ENCODE measurements around the gene PIK3CD. TPM values are rescaled to one million over a fixed set of nuclear protein-coding genes. Genes with fewer than 3 reads are reported as not detected.
A peak's percentile ranks its signal among the peaks of the same experiment; 100 is the strongest.
"Not testable (repeated sequence)": the region's sequence is repeated elsewhere in the genome, so short reads cannot be mapped to it uniquely, and the experiment has no call there.

The PIK3CD gene
- total RNA-seq, 1 donor from 2014 or later, result 5.0 TPM

- FAIRE-seq (no peak), DNase-seq (ENCODE audit: low read depth) (peak; percentile 46)
- peaks cover 1% of the 10 kb centered on the region for H3K27me3 ChIP-seq (ENCODE audit: control insufficient read depth, insufficient read depth, low read length)
- peaks cover 11% of the 10 kb centered on the region for H3K36me3 ChIP-seq (ENCODE audit: control insufficient read depth, insufficient read depth, low read length)
- peak; percentile 83 for TF ChIP-seq CTCF (IDR thresholded peaks at IDR 0.05; ENCODE audit: insufficient read depth, low read length, severe bottlenecking)
- H3K4me3 ChIP-seq (ENCODE audit: low read depth, low read length), result no peak overlapping the region
Observed at GRCh38 chr1:9615316-9616063, 36.0 kb upstream of the PIK3CD start.

GRCh38 chr1:9618909-9619679 lies 32.4 kb upstream of the PIK3CD start:
- H3K27me3 ChIP-seq (ENCODE audit: control insufficient read depth, insufficient read depth, low read length), result peaks cover 1% of the 10 kb centered on the region
- FAIRE-seq, result peak; percentile 60

GRCh38 chr1:9621032-9621431 lies 30.5 kb upstream of the PIK3CD start:
- Histone ChIP-seq H3K27me3 (ENCODE audit: control insufficient read depth, insufficient read depth, low read length) (peaks cover 1% of the 10 kb centered on the region), H3K4me3 (ENCODE audit: low read depth, low read length) (no peak overlapping the region), H3K36me3 (ENCODE audit: control insufficient read depth, insufficient read depth, low read length) (no peaks in the 10 kb centered on the region)
- DNase-seq (ENCODE audit: low read depth) (peak; percentile 9), FAIRE-seq (no peak)
- no peak for TF ChIP-seq CTCF (IDR thresholded peaks at IDR 0.05; ENCODE audit: insufficient read depth, low read length, severe bottlenecking)

More at GRCh38 chr1:9618909-9619679, 32.4 kb upstream of the PIK3CD start:
- Histone ChIP-seq H3K4me3 (ENCODE audit: low read depth, low read length) (no peak overlapping the region), H3K36me3 (ENCODE audit: control insufficient read depth, insufficient read depth, low read length) (no peaks in the 10 kb centered on the region)
- no peak for DNase-seq (ENCODE audit: low read depth)
- TF ChIP-seq CTCF (IDR thresholded peaks at IDR 0.05; ENCODE audit: insufficient read depth, low read length, severe bottlenecking), result no peak

GRCh38 chr1:9624081-9624480 lies 27.4 kb upstream of the PIK3CD start:
- TF ChIP-seq CTCF (IDR thresholded peaks at IDR 0.05; ENCODE audit: insufficient read depth, low read length, severe bottlenecking), result no peak
- Histone ChIP-seq H3K36me3 (ENCODE audit: control insufficient read depth, insufficient read depth, low read length) (no peaks in the 10 kb centered on the region), H3K27me3 (ENCODE audit: control insufficient read depth, insufficient read depth, low read length) (no peaks in the 10 kb centered on the region), H3K4me3 (ENCODE audit: low read depth, low read length) (no peak overlapping the region)
- no peak for FAIRE-seq
- DNase-seq (ENCODE audit: low read depth), result no peak

GRCh38 chr1:9625030-9625429 lies 26.5 kb upstream of the PIK3CD start:
- not testable (repeated sequence) for H3K27me3 ChIP-seq (ENCODE audit: control insufficient read depth, insufficient read depth, low read length); H3K36me3 ChIP-seq (ENCODE audit: control insufficient read depth, insufficient read depth, low read length); FAIRE-seq; H3K4me3 ChIP-seq (ENCODE audit: low read depth, low read length); DNase-seq (ENCODE audit: low read depth)

GRCh38 chr1:9626201-9626608 lies 25.3 kb upstream of the PIK3CD start:
- no peak for FAIRE-seq
- Histone ChIP-seq H3K36me3 (ENCODE audit: control insufficient read depth, insufficient read depth, low read length) (no peaks in the 10 kb centered on the region), H3K4me3 (ENCODE audit: low read depth, low read length) (no peak overlapping the region), H3K27me3 (ENCODE audit: control insufficient read depth, insufficient read depth, low read length) (peaks cover 2% of the 10 kb centered on the region)
- peak; percentile 4 for DNase-seq (ENCODE audit: low read depth)
- TF ChIP-seq CTCF (IDR thresholded peaks at IDR 0.05; ENCODE audit: insufficient read depth, low read length, severe bottlenecking), result no peak

Measured in bronchial epithelial cell (primary cell).